Activated naive CD4-positive, alpha-beta T cell treated with anti-CD3 and anti-CD28 coated beads, Interleukin-2, amount 10 ng/mL, durations not matched to agents 5 hours and 36 hours (primary cell): Measurements from ENCODE around the gene ITGA8. TPM values are rescaled to one million over a fixed set of nuclear protein-coding genes. Genes with fewer than 3 reads are reported as not detected.

ENCODE experiments used
- total RNA-seq, 2 experiments: library from RNA; stranded (reverse); gene quantifications; one replicate each; pipeline ENCODE4 v1.2.3, GENCODE V29; 2021

Gene ITGA8
- not detected for total RNA-seq

GRCh38 chr10:15719899-15720634, at the start of gene ITGA8:
Gene ITGA8, minus strand, starts transcription at chr10:15719922. Its CDS starts 151 bp downstream, at chr10:15719771.

Other genes starting within 250 kb of the ITGA8 start
- gene MINDY3, start 140.6 kb upstream of the ITGA8 start, total RNA-seq: 10 to 100 TPM; 20.9 to 21.6 TPM